ENCODE data around the gene GAS7.
A peak's percentile ranks its signal among the peaks of the same experiment; 100 is the strongest.

Gene GAS7

DNA sequence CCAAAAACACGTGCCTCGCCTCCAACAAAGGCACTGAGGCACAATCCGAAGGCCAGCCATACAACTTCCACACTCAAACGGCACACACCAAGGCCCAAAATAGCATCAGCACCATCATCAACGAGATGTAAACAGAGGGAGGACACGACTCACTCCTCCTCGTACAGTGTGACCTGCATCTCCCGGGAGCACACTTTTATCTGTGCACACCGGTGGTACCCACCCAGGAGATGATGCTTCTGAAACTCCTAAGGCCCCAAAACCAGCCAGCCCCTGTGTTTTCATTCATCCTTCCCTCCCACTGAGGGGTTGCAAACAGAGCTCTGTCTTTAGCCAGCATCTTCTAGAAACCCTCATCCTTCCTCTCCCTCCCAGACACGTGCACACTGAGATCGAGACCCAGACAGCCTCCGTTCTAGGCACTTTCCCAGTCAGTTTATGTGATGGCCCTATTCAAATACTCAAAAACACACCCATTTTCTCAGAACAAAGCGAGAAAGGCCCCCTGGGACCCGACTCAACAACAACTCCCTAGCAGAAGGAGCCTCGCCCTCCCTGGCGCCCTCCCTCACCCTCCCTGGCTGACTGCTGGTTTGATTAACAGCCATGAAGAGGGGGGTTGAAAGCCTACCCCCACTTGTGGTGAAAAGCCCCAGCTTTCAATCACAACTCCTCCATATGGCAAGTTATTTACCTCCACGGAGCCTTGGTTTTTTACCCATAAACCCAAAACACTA, 76.3 kb downstream of the GAS7 start:
- no peak for TF ChIP-seq CTCF (IDR thresholded peaks at IDR 0.05; ENCODE audit: extremely low read depth, missing control alignments)
- peak; percentile 49 for DNase-seq (ENCODE audit: low spot score)

GRCh38 chr17:10120749-10121148, 77.7 kb downstream of the GAS7 start:
- peak; percentile 30 for DNase-seq (ENCODE audit: low spot score)
- no peak for TF ChIP-seq CTCF (IDR thresholded peaks at IDR 0.05; ENCODE audit: extremely low read depth, missing control alignments)

GRCh38 chr17:10120109-10120485, 78.3 kb downstream of the GAS7 start:
- no peak for TF ChIP-seq CTCF (IDR thresholded peaks at IDR 0.05; ENCODE audit: extremely low read depth, missing control alignments)
- peak; percentile 19 for DNase-seq (ENCODE audit: low spot score)

DNA sequence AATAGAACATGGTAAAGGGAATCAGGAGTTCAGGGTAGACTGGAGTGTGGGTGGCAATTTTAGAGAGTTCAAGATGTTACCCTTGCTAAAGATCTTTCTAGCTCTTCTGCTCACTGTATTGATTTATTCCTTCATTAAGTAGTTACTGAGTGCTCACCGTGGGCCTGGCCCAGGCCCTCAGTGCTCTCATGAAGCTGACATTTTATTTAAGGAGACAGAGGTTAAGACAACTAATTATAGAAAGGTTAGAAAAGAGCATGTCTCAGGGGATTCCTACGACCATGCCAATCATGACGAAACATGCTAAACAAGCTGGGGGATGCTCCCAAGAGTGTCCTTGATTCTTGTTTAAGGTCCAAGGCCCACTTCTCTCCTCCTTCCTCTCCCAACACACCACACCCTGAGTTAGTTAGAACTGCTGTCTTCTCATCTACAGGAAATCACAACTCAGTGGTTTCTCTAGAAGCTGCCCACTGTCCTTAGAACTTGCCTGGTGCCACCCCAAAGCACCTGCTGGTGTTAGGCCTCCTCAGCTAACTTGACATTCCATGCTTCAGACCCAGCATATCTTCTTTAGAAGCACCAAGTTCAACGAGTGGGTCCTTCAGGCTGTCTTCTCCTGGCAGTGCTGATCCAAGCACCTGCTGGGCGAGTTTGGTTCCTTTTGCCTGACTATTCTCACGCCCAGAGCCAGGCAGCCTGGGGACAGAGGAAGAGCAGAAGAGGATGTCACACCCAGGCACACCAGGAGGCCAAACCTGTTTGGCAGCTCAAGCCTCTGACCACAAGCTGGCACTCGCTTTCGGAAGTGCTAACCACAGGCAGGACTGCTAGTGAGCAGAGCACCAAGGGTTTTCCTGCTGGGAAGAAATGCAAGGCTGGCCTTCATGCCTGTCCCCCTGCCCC, 79.0 kb downstream of the GAS7 start:
- peak; percentile 32 for DNase-seq (ENCODE audit: low spot score)
- TF ChIP-seq CTCF (IDR thresholded peaks at IDR 0.05; ENCODE audit: extremely low read depth, missing control alignments) = no peak

DNA sequence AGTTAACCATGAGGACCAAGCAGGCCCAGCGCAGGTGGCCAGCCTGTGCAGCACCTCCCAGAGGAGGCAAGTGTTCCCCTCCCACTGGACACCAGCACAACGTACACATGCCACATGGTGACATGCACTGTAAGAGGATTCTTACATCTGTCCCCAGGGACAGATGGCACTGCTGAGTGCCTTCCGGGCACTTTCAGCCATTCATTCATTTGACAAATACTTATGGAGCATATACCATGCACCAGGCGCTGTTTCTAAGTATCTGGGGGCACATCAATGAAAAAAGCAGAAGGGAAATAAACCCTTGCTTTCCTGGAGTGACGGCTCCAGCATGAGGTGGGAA, 79.6 kb downstream of the GAS7 start:
- no peak for TF ChIP-seq CTCF (IDR thresholded peaks at IDR 0.05; ENCODE audit: extremely low read depth, missing control alignments)
- peak; percentile 21 for DNase-seq (ENCODE audit: low spot score)

- DNase-seq (ENCODE audit: low spot score) = peak; percentile 49
Observed at GRCh38 chr17:10117581-10118001, 80.8 kb downstream of the GAS7 start.

More at GRCh38 chr17:10117581-10118001, 80.8 kb downstream of the GAS7 start:
- TF ChIP-seq CTCF (IDR thresholded peaks at IDR 0.05; ENCODE audit: extremely low read depth, missing control alignments) = peak; percentile 23

All from GM20000 (cell line).